NCI-H1092 (cell line): ENCODE measurements around the gene ACSF3.
A peak's percentile ranks its signal among the peaks of the same experiment; 100 is the strongest.
"Not testable (repeated sequence)": the region's sequence is repeated elsewhere in the genome, so short reads cannot be mapped to it uniquely, and the experiment has no call there.

Source experiments
- DNase-seq: peaks from one replicate; lab custom pipeline; 2025; lab: John Stamatoyannopoulos, UW

The ACSF3 gene

GRCh38 chr16:89175280-89176146, 81.9 kb downstream of the ACSF3 start:
- DNase-seq: peak; percentile 71

GRCh38 chr16:89176147-89176690, 82.6 kb downstream of the ACSF3 start:
- no peak for DNase-seq

DNA sequence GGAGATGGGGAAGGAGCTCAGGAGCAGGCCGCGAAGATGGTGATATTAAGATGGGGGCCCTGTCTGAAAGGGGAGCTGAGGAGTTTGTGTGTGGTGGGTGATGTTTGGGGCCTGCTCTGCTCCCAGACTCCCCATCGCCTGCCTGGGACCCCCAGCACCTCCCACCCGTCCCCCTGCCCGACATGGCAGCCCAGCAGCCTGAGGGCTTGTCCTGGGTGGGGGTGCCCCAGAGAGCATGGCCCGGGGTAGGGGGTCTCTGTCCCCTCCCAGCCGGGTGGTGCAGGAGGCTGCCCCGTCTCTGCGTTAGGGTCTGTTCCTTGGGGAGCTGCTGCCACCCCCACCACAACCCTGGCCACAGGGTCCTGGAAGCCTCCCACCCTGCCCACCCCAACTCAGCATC, 83.1 kb downstream of the ACSF3 start:
- no peak for DNase-seq

- DNase-seq: no peak
Measured at GRCh38 chr16:89177501-89177900, 83.8 kb downstream of the ACSF3 start.

DNA sequence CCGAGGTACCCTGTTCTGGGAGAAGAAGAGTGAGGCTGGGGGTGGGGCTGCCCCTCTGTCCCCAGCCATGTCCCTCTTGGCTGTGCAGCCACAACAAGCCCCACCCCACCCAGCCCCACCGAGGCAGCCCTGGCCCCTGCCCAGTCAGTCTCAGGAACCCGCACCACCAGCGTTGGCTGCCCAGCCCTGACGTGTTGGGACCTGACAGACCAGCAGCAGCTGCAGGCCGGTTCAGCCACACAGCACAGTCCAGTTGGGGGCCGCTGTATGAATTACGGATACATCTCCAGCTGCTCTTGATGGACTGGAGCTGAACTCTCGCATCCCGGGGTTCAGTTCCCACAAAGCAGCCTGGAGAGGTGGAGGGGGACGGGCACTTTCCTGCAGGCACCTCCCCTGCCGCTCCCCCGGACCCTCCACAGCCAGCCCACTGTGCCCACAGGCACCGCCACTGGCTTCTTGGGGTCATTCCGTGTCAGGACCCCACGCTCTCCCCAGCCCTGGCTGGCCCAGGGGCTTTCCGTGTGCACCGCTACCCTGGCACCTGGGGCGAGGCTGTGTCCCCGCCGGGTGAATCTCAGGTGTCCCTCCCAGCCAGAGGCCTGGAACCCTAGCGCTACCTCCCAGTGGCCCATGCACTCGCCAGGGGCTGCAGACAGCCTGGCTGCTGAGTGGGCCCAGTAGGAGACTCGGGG, 84.9 kb downstream of the ACSF3 start:
- DNase-seq: no peak

- no peak for DNase-seq
Measured at GRCh38 chr16:89179148-89179484, 85.5 kb downstream of the ACSF3 start.

GRCh38 chr16:89179656-89180315, 86.1 kb downstream of the ACSF3 start:
- no peak for DNase-seq

DNA sequence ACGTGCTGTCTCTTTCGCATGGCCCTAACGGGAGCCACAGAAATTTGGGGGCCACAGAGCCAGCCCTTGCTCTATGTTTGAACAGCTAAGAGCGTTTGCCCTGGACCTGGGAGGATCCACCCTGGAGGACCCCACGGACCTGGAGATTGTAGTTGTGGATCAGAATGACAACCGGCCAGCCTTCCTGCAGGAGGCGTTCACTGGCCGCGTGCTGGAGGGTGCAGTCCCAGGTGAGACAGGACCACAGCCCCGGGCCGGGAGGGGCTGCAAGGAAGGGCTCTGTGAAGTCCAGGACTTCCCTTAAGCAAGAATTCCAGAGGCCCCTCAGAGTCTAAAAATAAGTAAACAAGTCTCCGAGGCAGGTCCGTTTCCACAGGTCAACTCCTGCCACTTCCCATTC, 89.8 kb downstream of the ACSF3 start:
- no peak for DNase-seq

- DNase-seq: no peak
Measured at GRCh38 chr16:89183975-89184676, 90.5 kb downstream of the ACSF3 start.

- no peak for DNase-seq
Measured at GRCh38 chr16:89184677-89184932, 91.0 kb downstream of the ACSF3 start.

DNA sequence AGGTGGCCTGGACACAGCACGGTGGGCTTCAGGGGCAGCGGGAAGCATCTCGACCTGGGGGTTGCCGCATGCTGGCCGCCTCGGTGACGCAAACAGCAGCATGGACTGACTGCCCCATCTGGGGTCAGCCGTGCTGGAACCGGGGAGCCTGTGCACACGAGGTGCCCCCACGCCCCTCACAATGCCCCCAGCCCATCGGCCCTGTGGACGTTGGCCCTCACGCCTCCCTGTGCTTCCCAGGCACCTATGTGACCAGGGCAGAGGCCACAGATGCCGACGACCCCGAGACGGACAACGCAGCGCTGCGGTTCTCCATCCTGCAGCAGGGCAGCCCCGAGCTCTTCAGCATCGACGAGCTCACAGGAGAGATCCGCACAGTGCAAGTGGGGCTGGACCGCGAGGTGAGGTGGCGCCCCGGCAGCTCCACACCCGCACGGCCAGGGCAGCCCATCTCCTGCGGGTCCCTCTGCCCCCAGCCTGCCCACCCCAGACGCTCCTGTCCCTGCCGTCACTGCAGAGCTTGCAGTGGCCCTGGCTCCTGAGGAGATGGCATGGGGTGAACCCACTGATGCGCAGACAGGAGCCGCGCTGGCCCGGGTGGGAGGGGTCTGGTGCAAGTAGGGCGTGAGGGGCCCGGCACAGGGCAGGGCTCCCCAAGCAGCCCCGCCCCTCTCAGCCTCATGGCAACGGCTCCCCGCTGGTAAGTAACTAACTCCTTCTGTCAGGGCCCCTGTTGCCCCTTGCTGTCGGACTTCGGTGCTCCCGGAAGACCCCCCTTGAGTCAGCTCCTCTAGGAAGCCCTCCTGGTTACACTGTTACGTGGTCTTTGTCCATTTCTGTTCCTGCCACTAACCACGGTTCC, 91.5 kb downstream of the ACSF3 start:
- DNase-seq: no peak

GRCh38 chr16:89185887-89186592, 92.4 kb downstream of the ACSF3 start:
- not testable (repeated sequence) for DNase-seq

GRCh38 chr16:89186593-89187031, 93.0 kb downstream of the ACSF3 start:
- DNase-seq: not testable (repeated sequence)

DNA sequence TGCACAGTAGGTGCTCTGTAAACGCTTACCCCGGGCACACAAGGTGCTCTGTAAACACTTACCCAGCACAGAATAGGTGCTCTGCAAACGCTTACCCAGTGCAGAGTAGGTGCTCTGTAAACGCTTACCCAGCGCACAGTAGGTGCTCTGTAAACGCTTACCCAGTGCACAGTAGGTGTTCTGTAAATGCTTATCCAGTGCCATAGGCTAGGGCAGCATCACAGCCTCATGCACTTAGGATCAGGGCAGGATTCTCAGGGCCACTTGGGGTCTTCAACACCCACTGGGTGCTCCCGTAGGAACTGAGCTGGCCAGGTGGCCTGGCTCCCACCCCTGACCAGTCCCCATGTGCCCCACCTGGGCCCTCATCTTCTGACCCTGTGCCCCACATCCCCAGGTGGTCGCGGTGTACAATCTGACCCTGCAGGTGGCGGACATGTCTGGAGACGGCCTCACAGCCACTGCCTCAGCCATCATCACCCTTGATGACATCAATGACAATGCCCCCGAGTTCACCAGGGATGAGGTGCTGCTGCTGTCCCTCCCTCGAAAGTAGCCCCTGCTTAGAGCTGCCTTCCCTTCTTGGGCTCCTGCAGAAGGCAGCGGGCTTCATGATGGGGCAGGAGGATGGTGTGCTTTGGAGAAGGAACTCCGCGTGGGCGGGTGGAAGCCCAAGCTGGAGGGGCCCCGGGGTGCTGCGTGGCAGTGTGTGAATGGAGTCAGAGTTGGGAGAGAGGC, 93.5 kb downstream of the ACSF3 start:
- no peak for DNase-seq

DNA sequence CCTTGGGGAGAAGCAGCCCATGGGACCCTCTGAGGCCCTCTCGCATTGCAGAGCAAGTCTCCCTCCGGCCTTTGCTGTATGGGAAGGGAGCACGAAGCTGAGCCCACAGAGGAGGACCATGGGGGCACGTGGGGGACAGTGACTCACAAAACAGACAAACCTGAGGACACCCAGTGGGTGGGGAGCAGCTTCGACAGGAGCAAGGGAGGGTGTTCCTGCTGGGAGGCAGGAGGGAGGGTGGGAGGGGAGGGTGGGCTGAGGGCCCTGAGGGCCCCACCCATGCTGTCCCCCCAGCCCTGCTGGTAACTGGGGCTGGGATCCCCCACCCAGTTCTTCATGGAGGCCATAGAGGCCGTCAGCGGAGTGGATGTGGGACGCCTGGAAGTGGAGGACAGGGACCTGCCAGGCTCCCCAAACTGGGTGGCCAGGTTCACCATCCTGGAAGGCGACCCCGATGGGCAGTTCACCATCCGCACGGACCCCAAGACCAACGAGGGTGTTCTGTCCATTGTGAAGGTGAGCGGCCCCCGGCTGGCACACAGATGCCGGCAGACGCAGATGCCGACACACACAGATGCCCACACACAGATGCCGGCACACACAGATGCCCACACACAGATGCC, 94.2 kb downstream of the ACSF3 start:
- DNase-seq: no peak

DNA sequence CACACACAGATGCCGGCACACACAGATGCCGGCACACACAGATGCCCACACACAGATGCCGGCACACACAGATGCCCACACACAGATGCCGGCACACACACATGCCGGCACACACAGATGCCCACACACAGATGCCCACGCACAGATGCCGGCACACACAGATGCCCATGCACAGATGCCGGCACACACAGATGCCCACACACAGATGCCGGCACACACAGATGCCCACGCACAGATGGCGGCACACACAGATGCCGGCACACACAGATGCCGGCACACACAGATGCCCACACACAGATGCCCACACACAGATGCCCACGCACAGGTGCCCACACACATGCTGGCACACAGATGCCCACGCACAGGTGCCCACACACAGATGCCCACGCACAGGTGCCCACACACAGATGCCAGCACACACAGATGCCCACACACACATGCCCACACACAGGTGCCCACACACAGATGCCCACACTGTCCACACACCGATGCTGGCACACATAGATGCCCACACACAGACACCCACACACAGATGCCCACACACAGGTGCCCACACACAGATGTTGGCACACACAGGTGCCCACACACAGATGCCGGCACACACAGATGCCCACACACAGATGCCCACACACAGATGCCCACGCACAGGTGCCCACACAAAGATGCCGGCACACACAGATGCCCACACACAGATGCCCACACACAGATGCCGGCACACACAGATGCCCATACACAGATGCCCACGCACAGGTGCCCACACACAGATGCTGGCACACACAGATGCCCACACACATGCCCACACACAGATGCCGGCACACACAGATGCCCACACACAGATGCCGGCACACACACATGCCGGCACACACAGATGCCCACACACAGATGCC, 95.1 kb downstream of the ACSF3 start:
- not testable (repeated sequence) for DNase-seq

GRCh38 chr16:89189358-89190025, 95.8 kb downstream of the ACSF3 start:
- no peak for DNase-seq
